Esophagus squamous epithelium (tissue), 4 donors: Measurements from ENCODE around the gene B4GALT5.

ENCODE experiments used
- CTCF ChIP-seq, 6 experiments: fragments of 450-650 bp in 4 of 6; fragments of 200-600 bp in 2 of 6; sonication (generic) in 2 of 6; IDR thresholded peaks; one replicate each; pipeline ENCODE4 v1.5.1; 2016 to 2019; ENCODE audit warnings: antibody characterized with exemption in 6 of 6, mild to moderate bottlenecking in 4 of 6, moderate library complexity in 4 of 6
- POLR2A ChIP-seq, 4 donors: fragments of 450-650 bp; IDR thresholded peaks; one replicate each; pipeline ENCODE4 v1.6.1; 2017; ENCODE audit warnings: antibody characterized with exemption in 4 of 4, mild to moderate bottlenecking in 4 of 4, moderate library complexity in 3 of 4

DNA sequence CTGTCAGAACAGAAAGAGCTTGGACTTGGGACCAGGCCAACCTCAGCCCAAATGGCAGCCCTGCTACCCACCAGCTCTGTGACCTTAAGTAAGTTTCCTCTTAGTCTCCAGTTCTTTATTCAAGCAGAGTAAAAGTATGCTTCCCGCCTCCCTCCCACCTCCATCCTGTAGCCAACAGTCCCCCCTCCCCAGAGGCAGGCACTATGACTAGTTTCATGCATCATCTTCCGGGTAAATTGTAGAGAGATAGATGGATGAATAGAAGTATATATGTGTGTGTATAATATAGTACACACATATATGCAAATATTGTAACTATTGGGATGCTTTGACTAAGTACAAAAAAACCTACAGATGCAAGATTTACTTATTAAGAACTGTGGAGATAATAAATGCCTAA, 39.5 kb upstream of the B4GALT5 start:
- no peak for TF ChIP-seq CTCF (IDR thresholded peaks at IDR 0.05)
- TF ChIP-seq POLR2A (IDR thresholded peaks at IDR 0.05) = no peak
